ENCODE data around the gene KLHDC1. TPM values are rescaled to one million over a fixed set of nuclear protein-coding genes. Genes with fewer than 3 reads are reported as not detected.

Gene KLHDC1
- total and polyA plus RNA-seq, 5 donors from 2014 or later = 1.2 to 3.9 (median 2.0) TPM

- Histone ChIP-seq H3K9me3 (ENCODE audit: control insufficient read depth in 2 of 2, low read length in 2 of 2) (no peaks in the 10 kb centered on the region), H3K27me3 (ENCODE audit: control insufficient read depth, insufficient read depth, low read length) (no peaks in the 10 kb centered on the region), H3K4me1 (ENCODE audit: control insufficient read depth, insufficient read depth, low read length, poor library complexity, severe bottlenecking) (peaks cover 30% of the 10 kb centered on the region), H3K4me3 (ENCODE audit: low read depth, low read length) (peak overlapping the region; percentile 89), H3K27ac (ENCODE audit: insufficient read depth, low read length, poor library complexity, severe bottlenecking) (peak overlapping the region; percentile 95), H3K36me3 (ENCODE audit: control insufficient read depth, insufficient read depth, low read length) (no peaks in the 10 kb centered on the region)
- DNase-seq (no peak), ATAC-seq (ENCODE audit: low read depth in 2 of 2) (no peak)
- H3K27me3 Mint-ChIP-seq = peaks cover 6% of the 10 kb centered on the region
- peaks cover 6 to 40% (median 28%) of the 10 kb centered on the region in 4 donors for H3K4me1 Mint-ChIP-seq
- peaks cover 0 to 3% (median 0%) of the 10 kb centered on the region in 7 donors for H3K9me3 Mint-ChIP-seq
- peak overlapping the region; percentile 95 to 97 (median 96) for H3K4me3 Mint-ChIP-seq
- H3K36me3 Mint-ChIP-seq = peaks cover 5% of the 10 kb centered on the region
- H3K27ac Mint-ChIP-seq = peak overlapping the region; percentile 95 to 98 (median 98)
Observed at GRCh38 chr14:49766839-49767238, 73.9 kb downstream of the KLHDC1 start.

DNA sequence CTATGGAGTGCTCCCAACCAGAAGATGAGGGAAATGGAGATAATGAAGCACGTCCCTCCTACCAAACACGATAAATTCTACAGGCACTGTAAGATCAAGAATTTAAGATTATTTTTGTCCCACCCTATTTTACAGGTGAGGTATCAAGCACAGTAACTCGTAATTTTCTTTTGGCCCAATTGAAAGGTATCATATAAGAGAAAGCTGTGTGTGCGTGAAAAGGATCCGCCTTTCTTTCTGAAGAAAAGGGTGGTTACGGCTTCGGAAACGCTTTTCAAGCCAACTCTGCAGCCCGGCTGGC, 74.3 kb downstream of the KLHDC1 start:
- Histone ChIP-seq H3K9me3 (ENCODE audit: control insufficient read depth in 2 of 2, low read length in 2 of 2) (no peaks in the 10 kb centered on the region), H3K27ac (ENCODE audit: insufficient read depth, low read length, poor library complexity, severe bottlenecking) (peak overlapping the region; percentile 95), H3K27me3 (ENCODE audit: control insufficient read depth, insufficient read depth, low read length) (no peaks in the 10 kb centered on the region), H3K4me1 (ENCODE audit: control insufficient read depth, insufficient read depth, low read length, poor library complexity, severe bottlenecking) (peaks cover 30% of the 10 kb centered on the region), H3K4me3 (ENCODE audit: low read depth, low read length) (peak overlapping the region; percentile 89), H3K36me3 (ENCODE audit: control insufficient read depth, insufficient read depth, low read length) (peaks cover under 1% of the 10 kb centered on the region)
- H3K27me3 Mint-ChIP-seq = peaks cover 6% of the 10 kb centered on the region
- H3K27ac Mint-ChIP-seq = peak overlapping the region; percentile 95 to 98 (median 98)
- H3K36me3 Mint-ChIP-seq = peaks cover 4% of the 10 kb centered on the region
- H3K9me3 Mint-ChIP-seq = peaks cover 0 to 3% (median 0%) of the 10 kb centered on the region in 7 donors
- peaks cover 8 to 40% (median 28%) of the 10 kb centered on the region in 4 donors for H3K4me1 Mint-ChIP-seq
- no peak for ATAC-seq (ENCODE audit: low read depth in 2 of 2)
- DNase-seq = no peak
- H3K4me3 Mint-ChIP-seq = peak overlapping the region; percentile 95 to 97 (median 96)

GRCh38 chr14:49767571-49768300, 74.8 kb downstream of the KLHDC1 start, which contains the start of gene KLHDC2:
Gene KLHDC2 (plus strand): TSS chr14:49768153. CDS start chr14:49768469, 316 bp downstream.
- H3K4me3 Mint-ChIP-seq = peak within 1 kb of the TSS; percentile 96 to 99 (median 97)
- H3K4me1 Mint-ChIP-seq = peaks cover 10 to 40% (median 28%) of the 10 kb centered on the region in 4 donors
- ATAC-seq (ENCODE audit: low read depth in 2 of 2) (peak; percentile 85 to 90), DNase-seq (peak; percentile 83 to 95 (median 88))
- Histone ChIP-seq H3K9me3 (ENCODE audit: control insufficient read depth in 2 of 2, low read length in 2 of 2) (no peaks in the 10 kb centered on the region), H3K27ac (ENCODE audit: insufficient read depth, low read length, poor library complexity, severe bottlenecking) (peak within 1 kb of the TSS; percentile 95), H3K27me3 (ENCODE audit: control insufficient read depth, insufficient read depth, low read length) (no peaks in the 10 kb centered on the region), H3K36me3 (ENCODE audit: control insufficient read depth, insufficient read depth, low read length) (peaks cover 3% of the 10 kb centered on the region), H3K4me3 (ENCODE audit: low read depth, low read length) (peak within 1 kb of the TSS; percentile 89), H3K4me1 (ENCODE audit: control insufficient read depth, insufficient read depth, low read length, poor library complexity, severe bottlenecking) (peaks cover 30% of the 10 kb centered on the region)
- peaks cover 4% of the 10 kb centered on the region for H3K36me3 Mint-ChIP-seq
- no peaks in the 10 kb centered on the region for H3K9me3 Mint-ChIP-seq
- peak within 1 kb of the TSS; percentile 98 to 99 (median 98) for H3K27ac Mint-ChIP-seq
- H3K27me3 Mint-ChIP-seq = peaks cover 6% of the 10 kb centered on the region

- ATAC-seq (ENCODE audit: low read depth in 2 of 2) = peak; percentile 30 to 33
Observed at GRCh38 chr14:49768301-49769121, 75.6 kb downstream of the KLHDC1 start.

GRCh38 chr14:49769171-49769570, 76.3 kb downstream of the KLHDC1 start:
- Histone ChIP-seq H3K36me3 (ENCODE audit: control insufficient read depth, insufficient read depth, low read length) (peaks cover 5% of the 10 kb centered on the region), H3K27me3 (ENCODE audit: control insufficient read depth, insufficient read depth, low read length) (no peaks in the 10 kb centered on the region), H3K4me3 (ENCODE audit: low read depth, low read length) (peak overlapping the region; percentile 73), H3K27ac (ENCODE audit: insufficient read depth, low read length, poor library complexity, severe bottlenecking) (peak overlapping the region; percentile 95), H3K9me3 (ENCODE audit: control insufficient read depth in 2 of 2, low read length in 2 of 2) (no peaks in the 10 kb centered on the region), H3K4me1 (ENCODE audit: control insufficient read depth, insufficient read depth, low read length, poor library complexity, severe bottlenecking) (peaks cover 30% of the 10 kb centered on the region)
- H3K9me3 Mint-ChIP-seq = no peaks in the 10 kb centered on the region
- peak overlapping the region; percentile 91 to 99 (median 97) for H3K4me3 Mint-ChIP-seq
- DNase-seq (no peak), ATAC-seq (ENCODE audit: low read depth in 2 of 2) (no peak)
- peaks cover 10 to 43% (median 28%) of the 10 kb centered on the region in 4 donors for H3K4me1 Mint-ChIP-seq
- H3K36me3 Mint-ChIP-seq = peaks cover 4% of the 10 kb centered on the region
- H3K27me3 Mint-ChIP-seq = peaks cover 6% of the 10 kb centered on the region
- peak overlapping the region; percentile 95 to 99 (median 98) for H3K27ac Mint-ChIP-seq

More at GRCh38 chr14:49768301-49769121, 75.6 kb downstream of the KLHDC1 start:
- peak; percentile 51 to 78 (median 63) for DNase-seq
- peaks cover 10 to 40% (median 28%) of the 10 kb centered on the region in 4 donors for H3K4me1 Mint-ChIP-seq
- H3K36me3 Mint-ChIP-seq = peaks cover 4% of the 10 kb centered on the region
- Histone ChIP-seq H3K36me3 (ENCODE audit: control insufficient read depth, insufficient read depth, low read length) (peaks cover 3% of the 10 kb centered on the region), H3K9me3 (ENCODE audit: control insufficient read depth in 2 of 2, low read length in 2 of 2) (no peaks in the 10 kb centered on the region), H3K27ac (ENCODE audit: insufficient read depth, low read length, poor library complexity, severe bottlenecking) (peak overlapping the region; percentile 95), H3K27me3 (ENCODE audit: control insufficient read depth, insufficient read depth, low read length) (no peaks in the 10 kb centered on the region), H3K4me3 (ENCODE audit: low read depth, low read length) (peak overlapping the region; percentile 73), H3K4me1 (ENCODE audit: control insufficient read depth, insufficient read depth, low read length, poor library complexity, severe bottlenecking) (peaks cover 30% of the 10 kb centered on the region)
- H3K9me3 Mint-ChIP-seq = no peaks in the 10 kb centered on the region
- peaks cover 6% of the 10 kb centered on the region for H3K27me3 Mint-ChIP-seq
- peak overlapping the region; percentile 91 to 99 (median 97) for H3K4me3 Mint-ChIP-seq
- peak overlapping the region; percentile 98 to 99 (median 98) for H3K27ac Mint-ChIP-seq

GRCh38 chr14:49769581-49770211, 76.8 kb downstream of the KLHDC1 start:
- H3K27ac ChIP-seq (ENCODE audit: insufficient read depth, low read length, poor library complexity, severe bottlenecking) = peak overlapping the region; percentile 95
- peak overlapping the region; percentile 73 for H3K4me3 ChIP-seq (ENCODE audit: low read depth, low read length)

DNA sequence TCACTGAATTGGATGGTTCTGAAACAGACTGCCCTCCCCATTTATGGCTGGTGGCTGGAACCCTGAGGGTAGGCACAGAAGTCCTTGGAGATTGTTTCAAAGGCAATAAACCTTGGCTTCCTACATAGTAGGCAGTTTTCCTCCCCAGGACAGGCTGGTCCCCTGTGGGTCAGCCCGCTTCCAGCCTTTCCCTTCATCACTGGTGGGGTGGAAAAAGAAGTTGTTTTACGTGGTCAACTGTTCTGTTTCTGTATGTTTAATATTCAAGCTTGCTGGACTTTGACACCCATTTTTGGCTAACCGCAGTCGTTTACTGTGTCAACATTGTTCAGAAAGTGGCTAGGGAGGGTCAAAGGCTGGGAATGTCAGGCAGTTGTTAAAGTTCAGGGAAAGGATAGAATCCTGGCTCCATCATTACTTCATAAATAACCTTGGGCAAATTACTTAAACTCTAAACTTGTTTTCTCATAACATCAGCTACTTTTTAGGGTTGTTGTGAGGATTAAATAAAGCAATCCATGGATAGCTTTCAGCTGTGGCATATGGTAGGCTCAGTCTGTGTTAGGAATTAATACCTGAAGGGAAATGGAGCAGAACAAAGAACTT, 77.4 kb downstream of the KLHDC1 start:
- H3K4me1 ChIP-seq (ENCODE audit: control insufficient read depth, insufficient read depth, low read length, poor library complexity, severe bottlenecking) = peaks cover 34% of the 10 kb centered on the region
- Mint-ChIP-seq H3K36me3 (peaks cover 14% of the 10 kb centered on the region), H3K9me3 (no peaks in the 10 kb centered on the region), H3K27me3 (peaks cover 6% of the 10 kb centered on the region), H3K4me3 (peak overlapping the region; percentile 91 to 99 (median 97)), H3K4me1 (peaks cover 13 to 53% (median 38%) of the 10 kb centered on the region in 4 donors), H3K27ac (peak overlapping the region; percentile 78 to 98 (median 79))
- ATAC-seq (ENCODE audit: low read depth in 2 of 2) (no peak), DNase-seq (no peak)
- H3K4me3 ChIP-seq (ENCODE audit: low read depth, low read length) = peak overlapping the region; percentile 37
- no peaks in the 10 kb centered on the region for H3K27me3 ChIP-seq (ENCODE audit: control insufficient read depth, insufficient read depth, low read length)
- H3K27ac ChIP-seq (ENCODE audit: insufficient read depth, low read length, poor library complexity, severe bottlenecking) = no peak overlapping the region
- H3K9me3 ChIP-seq (ENCODE audit: control insufficient read depth in 2 of 2, low read length in 2 of 2) = no peaks in the 10 kb centered on the region
- peaks cover 16% of the 10 kb centered on the region for H3K36me3 ChIP-seq (ENCODE audit: control insufficient read depth, insufficient read depth, low read length)

More at GRCh38 chr14:49769581-49770211, 76.8 kb downstream of the KLHDC1 start:
- peaks cover 10% of the 10 kb centered on the region for H3K36me3 ChIP-seq (ENCODE audit: control insufficient read depth, insufficient read depth, low read length)
- ATAC-seq (ENCODE audit: low read depth in 2 of 2) (no peak), DNase-seq (no peak)
- peaks cover 6% of the 10 kb centered on the region for H3K27me3 Mint-ChIP-seq
- no peaks in the 10 kb centered on the region for H3K27me3 ChIP-seq (ENCODE audit: control insufficient read depth, insufficient read depth, low read length)
- H3K36me3 Mint-ChIP-seq = peaks cover 8% of the 10 kb centered on the region
- peaks cover 10 to 46% (median 33%) of the 10 kb centered on the region in 4 donors for H3K4me1 Mint-ChIP-seq
- H3K4me1 ChIP-seq (ENCODE audit: control insufficient read depth, insufficient read depth, low read length, poor library complexity, severe bottlenecking) = peaks cover 34% of the 10 kb centered on the region
- no peaks in the 10 kb centered on the region for H3K9me3 ChIP-seq (ENCODE audit: control insufficient read depth in 2 of 2, low read length in 2 of 2)
- H3K4me3 Mint-ChIP-seq = peak overlapping the region; percentile 91 to 99 (median 97)
- no peaks in the 10 kb centered on the region for H3K9me3 Mint-ChIP-seq
- H3K27ac Mint-ChIP-seq = peak overlapping the region; percentile 95 to 99 (median 98)

All from CD4-positive, CD25-positive, alpha-beta regulatory T cell (primary cell).